Loucy (cell line): Measurements from ENCODE around the gene SLC38A3.

Source experiments
- H2AFZ ChIP-seq: fragments of 200-600 bp; sonication (generic); 2 replicates; pipeline ENCODE4 v1.6.0; 2016; ENCODE audit warnings: antibody characterized with exemption, mild to moderate bottlenecking, low read length, moderate library complexity
- H3F3A ChIP-seq: fragments of 200-600 bp; 2 replicates; pipeline ENCODE4 v1.6.0; 2016; ENCODE audit warnings: antibody characterized with exemption, low read depth, mild to moderate bottlenecking
- H3K27me3 ChIP-seq: fragments of 200-600 bp; sonication (generic); 2 replicates; pipeline ENCODE4 v1.6.1; 2014; ENCODE audit warnings: low read length, mild to moderate bottlenecking; ENCODE audit not compliant: insufficient read depth, poor library complexity, severe bottlenecking
- H3K36me3 ChIP-seq: fragments of 200-600 bp; sonication (generic); 2 replicates; pipeline ENCODE4 v1.6.1; 2016; ENCODE audit warnings: low read length; ENCODE audit not compliant: insufficient read depth
- H3K4me1 ChIP-seq: fragments of 200-600 bp; sonication (generic); 2 replicates; pipeline ENCODE4 v1.5.1; 2014; ENCODE audit warnings: low read length, mild to moderate bottlenecking; ENCODE audit not compliant: insufficient read depth, poor library complexity, severe bottlenecking
- H3K4me2 ChIP-seq: fragments of 200-600 bp; sonication (generic); 2 replicates; pipeline ENCODE4 v1.6.0; 2014; ENCODE audit warnings: antibody characterized with exemption, low read length, low read depth, mild to moderate bottlenecking; ENCODE audit not compliant: poor library complexity, severe bottlenecking
- H3K4me3 ChIP-seq: fragments of 200-600 bp; sonication (generic); 2 replicates; pipeline ENCODE4 v1.5.1; 2014; ENCODE audit warnings: low read length, mild to moderate bottlenecking, mixed read lengths; ENCODE audit not compliant: poor library complexity, severe bottlenecking
- H3K79me2 ChIP-seq: fragments of 200-600 bp; sonication (generic); 2 replicates; pipeline ENCODE4 v1.6.1; 2014; ENCODE audit warnings: low read length; ENCODE audit not compliant: insufficient read depth
- H3K9ac ChIP-seq: fragments of 200-600 bp; sonication (generic); 2 replicates; pipeline ENCODE4 v1.6.0; 2014; ENCODE audit warnings: mild to moderate bottlenecking, low read depth, low read length, moderate library complexity; ENCODE audit not compliant: poor library complexity, severe bottlenecking
- H3K9me2 ChIP-seq: fragments of 200-600 bp; sonication (generic); replicated peaks from 2 replicates; pipeline ENCODE4 v1.6.1; 2016; ENCODE audit warnings: low read depth, low read length, mixed read lengths
- H3K9me3 ChIP-seq: fragments of 200-600 bp; sonication (generic); 2 replicates; pipeline ENCODE4 v1.6.1; 2014; ENCODE audit warnings: mild to moderate bottlenecking, antibody characterized with exemption, low read length, low read depth; ENCODE audit not compliant: insufficient read depth
- H4K20me1 ChIP-seq: fragments of 200-600 bp; sonication (generic); 2 replicates; pipeline ENCODE4 v1.6.0; 2014; ENCODE audit warnings: antibody characterized with exemption, low read length, mild to moderate bottlenecking; ENCODE audit not compliant: insufficient read depth, poor library complexity, severe bottlenecking
- CTCF ChIP-seq: fragments of 200-600 bp; sonication (generic); conservative IDR thresholded peaks from 2 replicates; pipeline ENCODE4 v1.5.1; 2014; ENCODE audit warnings: mild to moderate bottlenecking, antibody characterized with exemption, low read length
- EZH2phosphoT487 ChIP-seq: fragments of 200-600 bp; IDR thresholded peaks from 2 replicates; pipeline ENCODE4 v1.6.1; 2018; ENCODE audit warnings: antibody characterized with exemption, mild to moderate bottlenecking, moderate library complexity, borderline replicate concordance

The SLC38A3 gene

GRCh38 chr3:50264964-50265485 lies 60.0 kb downstream of the SLC38A3 start:
- H3K4me2 ChIP-seq = no peak overlapping the region
- no peak overlapping the region for H3K9ac ChIP-seq
- no peak overlapping the region for H2AFZ ChIP-seq

GRCh38 chr3:50265571-50265970 lies 60.5 kb downstream of the SLC38A3 start:
- no peaks in the 10 kb centered on the region for H3K9me2 ChIP-seq
- TF ChIP-seq CTCF = no peak
- no peak for TF ChIP-seq EZH2phosphoT487
- H3K4me3 ChIP-seq = no peak overlapping the region
- no peak overlapping the region for H3K9ac ChIP-seq
- no peak overlapping the region for H2AFZ ChIP-seq
- no peaks in the 10 kb centered on the region for H3K27me3 ChIP-seq
- H3K79me2 ChIP-seq = peaks cover 11% of the 10 kb centered on the region; the same call in 1 of the 2 replicates
- H3K9me3 ChIP-seq = no peaks in the 10 kb centered on the region
- H3K4me2 ChIP-seq = no peak overlapping the region
- H3K36me3 ChIP-seq = no peaks in the 10 kb centered on the region
- no peaks in the 10 kb centered on the region for H4K20me1 ChIP-seq
- H3K4me1 ChIP-seq = peaks cover 9% of the 10 kb centered on the region
- no peaks in the 10 kb centered on the region for H3F3A ChIP-seq

More at GRCh38 chr3:50264964-50265485, 60.0 kb downstream of the SLC38A3 start:
- H3K9me2 ChIP-seq = no peaks in the 10 kb centered on the region
- no peak for TF ChIP-seq CTCF
- no peaks in the 10 kb centered on the region for H3K36me3 ChIP-seq
- peaks cover 10% of the 10 kb centered on the region for H3K4me1 ChIP-seq
- H4K20me1 ChIP-seq = no peaks in the 10 kb centered on the region
- no peaks in the 10 kb centered on the region for H3K9me3 ChIP-seq
- no peaks in the 10 kb centered on the region for H3K27me3 ChIP-seq
- H3K4me3 ChIP-seq = no peak overlapping the region
- H3K79me2 ChIP-seq = peaks cover 12% of the 10 kb centered on the region; the same call in 1 of the 2 replicates
- H3F3A ChIP-seq = no peaks in the 10 kb centered on the region

- Histone ChIP-seq H3K27me3 (no peaks in the 10 kb centered on the region), H3K4me3 (no peak overlapping the region), H3K9ac (no peak overlapping the region), H3F3A (no peaks in the 10 kb centered on the region), H3K4me1 (peaks cover 4% of the 10 kb centered on the region), H3K4me2 (no peak overlapping the region), H2AFZ (no peak overlapping the region), H3K79me2 (peaks cover 6% of the 10 kb centered on the region; the same call in 1 of the 2 replicates), H3K9me2 (no peaks in the 10 kb centered on the region), H3K36me3 (no peaks in the 10 kb centered on the region), H3K9me3 (no peaks in the 10 kb centered on the region), H4K20me1 (no peaks in the 10 kb centered on the region)
- TF ChIP-seq EZH2phosphoT487 (no peak), CTCF (no peak)
Observed at GRCh38 chr3:50266017-50266416, 60.9 kb downstream of the SLC38A3 start.
